NCI-H345 treated with DMSO at 0.1 percent for 48 hours (cell line): Measurements from ENCODE around the gene TMEM132C.

Experiments used
- DNase-seq: peaks from one replicate; lab custom pipeline; 2025; ENCODE audit not compliant: unreplicated experiment; lab: John Stamatoyannopoulos, UW

TMEM132C gene

DNA sequence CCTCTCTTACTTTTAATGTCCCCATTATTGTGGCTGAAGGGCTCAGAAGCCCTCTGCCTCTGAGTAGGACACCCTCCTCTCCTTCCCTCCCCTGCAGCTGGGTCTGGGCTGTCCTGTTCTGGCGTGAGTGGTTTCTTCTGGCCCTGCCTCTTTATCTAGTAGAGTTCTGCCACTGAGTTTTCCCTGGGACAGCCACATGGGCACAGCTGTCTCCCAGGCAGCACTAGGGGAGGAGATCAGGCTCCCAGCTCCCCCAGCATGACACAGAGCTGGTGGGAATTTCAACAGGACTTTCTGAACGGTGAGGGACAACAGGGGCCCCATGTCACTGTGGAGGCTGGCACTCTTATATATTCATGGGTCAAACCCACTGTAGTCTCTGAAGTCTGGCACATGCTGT, 21.4 kb downstream of the TMEM132C start:
- no peak for DNase-seq

DNA sequence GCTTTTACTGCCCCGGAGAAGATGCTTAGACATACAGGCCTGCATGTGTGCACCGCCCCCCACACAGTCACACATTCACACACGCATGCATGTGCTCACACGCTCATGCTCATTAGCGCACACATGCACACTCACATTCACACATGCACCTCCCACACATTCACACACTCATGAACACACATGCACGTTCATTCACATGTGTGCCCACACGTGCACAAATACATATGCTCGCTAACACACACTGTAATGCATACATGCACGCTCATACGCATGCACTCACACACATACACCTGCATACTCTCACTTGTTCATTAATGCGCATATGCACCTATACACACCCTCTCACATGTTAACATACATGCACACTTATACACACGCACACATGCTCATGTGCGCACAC, 21.9 kb downstream of the TMEM132C start:
- DNase-seq: no peak

DNA sequence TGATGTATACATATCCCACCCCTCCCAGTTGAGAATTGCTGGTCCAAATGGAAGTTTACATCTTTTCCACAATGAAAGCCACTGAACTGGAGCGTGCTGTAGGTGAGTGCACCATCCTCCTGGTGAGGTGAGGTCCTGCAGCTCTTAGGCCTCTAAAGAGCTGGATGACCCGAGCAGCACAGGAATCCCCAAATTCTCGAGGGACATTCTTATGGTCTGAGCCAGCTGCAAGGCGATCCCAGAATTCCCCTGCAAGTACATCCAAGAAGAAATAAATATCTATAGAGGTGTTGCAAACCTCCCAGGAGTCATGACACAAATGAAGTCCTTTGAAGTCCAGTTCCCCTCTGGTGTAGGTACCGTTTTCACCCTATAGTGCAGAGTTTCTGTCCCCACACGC, 24.0 kb downstream of the TMEM132C start:
- DNase-seq: no peak

DNA sequence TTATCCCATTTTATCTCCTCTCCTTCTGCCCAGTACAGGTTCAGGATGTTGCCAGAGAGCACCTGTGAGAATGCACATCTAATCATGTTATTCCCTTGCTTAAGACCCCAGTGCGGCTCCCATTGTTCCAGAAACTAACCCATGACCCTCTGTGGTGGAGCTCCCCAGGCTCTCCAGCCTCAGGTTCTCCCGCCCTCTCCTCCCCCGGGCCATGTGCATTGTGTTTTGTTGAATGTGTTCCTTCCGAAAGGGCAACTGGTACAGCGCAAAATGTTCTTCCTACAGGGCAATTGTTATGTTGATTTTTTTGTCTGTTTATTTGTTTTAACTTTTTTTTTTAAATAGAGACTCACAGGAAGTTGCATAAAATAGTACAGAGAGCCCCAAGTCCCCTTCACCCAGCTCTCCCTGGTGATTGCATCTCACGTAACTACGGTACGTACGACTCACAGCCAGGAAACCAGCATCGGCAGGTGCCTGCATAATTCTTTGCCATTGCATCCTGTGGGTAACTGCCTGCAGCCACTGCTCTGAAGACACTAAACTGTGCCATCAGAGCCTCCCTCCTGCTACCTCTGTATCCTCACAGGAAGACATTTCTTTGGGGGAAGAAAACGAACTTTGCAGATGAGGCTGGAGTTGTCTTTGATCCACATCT, 31.2 kb downstream of the TMEM132C start:
- no peak for DNase-seq

DNA sequence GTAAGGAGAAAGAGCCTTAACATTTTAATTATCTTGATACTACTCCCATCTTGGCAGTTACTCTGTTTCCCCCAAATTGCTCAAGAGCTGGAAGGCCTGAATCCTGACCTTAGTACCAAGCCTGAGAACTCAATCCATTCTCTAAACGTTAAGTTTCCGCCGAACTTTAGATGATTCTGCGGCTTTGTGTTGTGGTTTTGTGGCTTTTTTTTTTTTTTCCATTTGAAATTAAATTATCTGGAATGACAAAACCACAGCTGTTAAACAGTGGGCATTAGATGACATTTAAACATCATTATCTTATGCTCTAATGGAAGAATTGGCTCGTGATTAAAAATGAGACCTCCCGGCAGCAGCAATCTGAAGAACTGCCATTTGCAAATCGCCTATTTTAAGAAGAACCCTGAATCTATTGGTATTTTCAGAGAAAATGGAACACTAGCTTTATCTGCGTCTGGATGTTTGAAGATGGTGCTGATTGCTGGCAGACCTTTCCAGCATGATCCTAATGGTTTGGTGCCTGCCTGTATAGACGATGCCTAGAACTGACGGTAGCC, 38.4 kb downstream of the TMEM132C start:
- no peak for DNase-seq

DNA sequence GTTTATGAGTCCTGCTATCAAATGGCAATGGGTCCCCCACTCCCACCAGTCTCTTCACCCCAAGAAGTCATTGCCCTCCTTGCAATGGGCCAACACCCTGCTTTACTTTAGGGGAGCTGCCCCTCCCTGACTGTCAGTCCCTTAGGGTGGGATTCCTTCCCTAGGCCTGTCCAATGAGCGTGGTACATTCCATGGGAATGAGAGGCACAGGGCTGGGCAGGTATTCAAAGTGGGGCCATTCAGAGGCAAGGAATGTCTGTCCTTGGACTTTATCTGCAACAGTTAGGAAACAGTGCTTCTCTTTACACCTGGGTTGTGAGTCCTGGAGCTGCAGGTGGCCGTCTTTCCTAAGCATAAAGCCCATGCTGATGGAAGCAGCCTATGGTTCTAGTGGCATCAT, 40.8 kb downstream of the TMEM132C start:
- DNase-seq: no peak

DNA sequence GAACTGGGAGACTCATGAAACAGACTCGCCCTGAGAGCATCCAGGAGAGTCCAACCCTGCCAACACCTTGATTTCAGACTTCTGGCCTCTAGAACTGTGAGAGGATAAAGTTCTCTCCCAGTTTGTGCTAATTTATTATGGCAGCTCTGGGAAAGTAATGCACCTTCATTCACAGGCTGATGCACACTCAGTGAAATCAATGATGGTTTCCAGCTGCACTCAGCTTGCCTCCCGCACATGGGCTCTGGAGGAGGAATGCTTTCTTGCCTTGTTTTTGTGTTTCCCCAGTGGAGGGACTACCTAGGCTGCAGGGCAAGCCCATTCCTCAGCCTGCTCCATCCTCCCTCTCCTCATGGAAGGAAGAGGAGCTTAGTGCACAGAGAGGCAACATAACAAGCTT, 45.7 kb downstream of the TMEM132C start:
- DNase-seq: no peak

DNA sequence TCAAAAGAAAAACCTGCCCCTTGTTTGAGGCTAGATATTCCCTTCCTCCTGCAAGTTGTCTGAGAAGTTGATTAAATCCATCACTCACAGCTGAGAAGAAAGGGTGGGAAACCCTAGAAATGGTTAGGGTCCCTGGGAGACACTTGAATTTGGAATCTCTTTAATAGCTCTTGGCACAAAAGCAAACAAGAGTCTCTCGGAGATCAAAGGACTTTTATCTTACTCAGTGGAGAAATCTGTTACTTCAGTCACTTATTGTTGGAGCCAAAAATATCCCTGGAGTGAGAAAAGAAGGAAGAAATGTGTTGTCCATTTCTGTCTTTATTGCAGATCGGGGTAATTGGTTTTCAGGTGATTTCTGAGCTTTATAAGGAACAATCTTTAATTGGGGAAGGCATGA, 47.0 kb downstream of the TMEM132C start:
- DNase-seq: no peak

DNA sequence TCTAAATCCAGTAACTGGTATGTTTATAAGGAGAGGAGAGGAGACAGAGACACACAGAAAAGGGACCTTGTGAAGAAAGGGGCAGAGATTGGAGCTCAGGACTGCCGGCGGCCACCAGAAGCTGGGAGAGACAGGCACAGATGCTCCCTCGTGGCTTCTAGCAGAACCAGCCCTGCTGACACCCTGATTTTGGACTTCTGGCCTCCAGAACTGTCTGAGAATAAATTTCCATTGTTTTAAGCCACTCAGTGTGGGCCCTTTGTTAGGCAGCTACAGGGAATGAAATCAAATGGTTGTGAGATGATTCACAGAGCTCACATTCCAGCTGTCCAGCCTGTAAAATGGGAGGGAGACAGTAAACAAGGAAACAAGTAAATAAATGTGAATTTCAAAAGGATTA, 47.6 kb downstream of the TMEM132C start:
- no peak for DNase-seq

DNA sequence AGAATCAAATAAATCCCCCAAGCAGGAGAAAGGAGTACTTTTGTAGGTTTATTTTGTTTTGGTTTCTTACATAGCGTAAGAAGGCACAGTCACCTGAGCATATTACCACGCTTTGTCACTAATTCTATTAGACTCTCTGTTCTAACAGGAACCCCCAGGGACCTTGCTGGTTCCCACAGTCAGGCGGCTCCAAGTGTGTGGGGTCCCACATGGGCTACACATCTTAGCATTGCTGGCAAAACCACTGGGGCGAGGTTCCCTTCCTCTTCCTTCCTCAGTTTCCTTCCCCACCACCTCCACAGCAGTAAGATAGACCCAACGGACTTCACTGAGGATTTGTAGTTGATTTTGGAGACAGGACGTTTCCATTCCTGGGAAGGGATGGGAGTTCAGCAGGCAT, 49.1 kb downstream of the TMEM132C start:
- DNase-seq: no peak

DNA sequence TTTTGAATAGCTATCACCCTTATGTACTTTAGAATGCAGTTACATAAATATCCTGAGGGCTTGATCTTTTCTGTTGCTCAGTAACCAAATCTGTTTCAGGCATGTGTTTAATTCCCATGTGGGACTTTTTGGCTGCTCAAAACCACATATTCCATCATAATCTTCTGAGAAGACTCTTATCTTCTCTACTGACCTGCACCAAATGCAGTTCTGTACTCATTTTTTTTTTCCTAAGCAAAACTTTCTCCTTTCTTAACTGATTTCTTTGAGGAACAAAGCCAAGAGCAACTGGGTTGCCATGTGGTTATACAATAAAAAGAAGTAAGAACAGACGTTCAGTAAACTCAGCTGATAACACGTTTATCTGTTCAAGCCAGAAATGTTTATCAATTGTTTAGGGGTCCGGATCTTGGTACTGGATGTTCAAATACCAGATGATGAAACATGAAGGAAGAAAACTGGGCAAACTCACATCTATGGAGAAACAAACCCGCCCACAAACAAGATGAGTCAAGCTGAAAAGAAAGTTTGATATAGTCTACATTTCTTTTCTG, 50.1 kb downstream of the TMEM132C start:
- DNase-seq: no peak

DNA sequence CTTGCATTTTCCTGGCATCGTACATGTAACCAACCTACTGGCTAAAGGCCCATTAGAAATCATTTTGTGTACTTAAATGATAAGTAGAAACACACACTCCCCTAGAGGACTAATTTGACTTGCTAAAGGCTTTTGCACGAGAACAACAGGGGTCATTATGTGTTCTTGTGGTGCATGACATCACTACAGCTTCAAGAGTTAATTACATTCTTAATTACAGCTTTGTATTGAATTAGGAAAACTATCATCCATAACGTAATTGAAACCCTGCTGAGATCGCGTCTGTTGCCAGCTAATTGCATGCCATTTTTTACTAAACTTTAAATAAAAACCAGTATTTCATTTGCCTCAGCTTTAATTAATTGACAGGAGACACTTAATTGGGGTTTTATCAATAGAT, 51.4 kb downstream of the TMEM132C start:
- no peak for DNase-seq

DNA sequence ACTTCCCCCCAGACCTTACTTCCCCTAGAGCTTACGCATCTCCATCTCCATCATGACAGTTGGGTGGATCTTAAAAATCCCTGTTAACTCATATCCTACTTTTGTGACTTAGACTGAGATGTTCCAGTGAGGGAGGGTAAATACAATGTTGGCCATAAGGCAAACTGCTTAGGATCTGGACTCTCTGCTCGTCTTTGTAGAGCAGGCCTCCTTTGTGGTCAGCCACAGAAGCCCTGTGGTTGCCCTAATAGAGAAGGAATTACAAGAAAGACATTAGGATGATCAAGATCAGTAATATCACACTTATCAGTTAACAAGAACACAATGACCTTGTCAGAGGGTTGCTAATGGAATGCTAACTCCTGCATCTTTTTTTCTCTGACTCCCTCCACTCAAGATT, 52.0 kb downstream of the TMEM132C start:
- DNase-seq: no peak

DNA sequence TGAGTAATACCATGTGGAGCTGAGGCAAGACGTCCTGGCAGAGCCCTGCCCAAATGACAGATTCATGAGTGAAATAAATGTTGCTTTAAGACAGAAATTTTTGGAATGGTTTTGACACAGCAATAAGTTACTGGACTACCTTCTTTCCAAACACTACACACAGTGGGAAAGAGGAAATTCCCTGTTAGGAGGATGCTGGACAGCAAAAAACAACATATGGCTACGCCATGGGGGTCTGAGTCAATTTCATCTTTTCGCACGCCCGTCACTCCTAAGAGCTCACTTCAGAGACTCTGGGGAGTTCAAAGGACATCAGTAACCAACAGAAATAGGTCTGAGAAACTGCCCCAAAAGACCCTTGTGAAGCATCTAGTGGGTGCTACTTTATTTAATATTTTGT, 55.4 kb downstream of the TMEM132C start:
- no peak for DNase-seq

DNA sequence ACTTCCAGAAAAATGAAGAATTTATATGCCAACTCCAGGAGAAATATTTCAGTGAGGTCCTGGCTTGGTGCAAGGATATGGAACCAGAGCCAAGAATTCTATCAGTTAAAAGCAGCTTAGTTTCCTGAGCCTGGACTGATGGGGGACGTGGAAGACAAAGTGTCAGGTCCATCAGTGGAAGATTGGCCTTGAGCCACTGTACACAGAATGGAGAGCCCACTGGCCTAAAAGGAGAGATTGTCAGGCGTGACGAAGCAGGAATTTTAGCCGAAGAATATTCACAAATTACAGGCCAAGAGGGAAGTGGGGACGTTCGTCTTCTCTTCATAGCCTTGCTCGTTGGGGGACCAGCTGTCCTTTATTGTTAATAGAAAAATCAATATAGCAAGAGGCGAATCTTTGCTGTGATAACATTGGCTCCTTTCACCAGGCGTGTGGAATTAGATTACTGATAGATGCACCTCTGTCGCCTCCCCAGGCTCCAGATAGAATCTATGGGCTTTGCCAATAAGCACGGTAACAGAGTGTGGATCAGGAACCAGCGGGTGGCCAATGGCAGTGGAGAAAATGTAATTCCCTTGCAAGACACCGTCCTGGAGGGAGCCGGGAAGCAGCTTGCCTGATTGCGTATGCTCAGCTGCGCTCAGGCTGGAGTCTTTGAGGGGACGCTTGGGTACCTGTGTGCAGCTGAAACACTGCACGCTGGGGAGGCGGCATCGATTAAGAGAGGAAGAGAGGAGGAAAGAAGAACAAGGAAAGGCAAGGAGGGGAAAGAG, 56.4 kb downstream of the TMEM132C start:
- DNase-seq: no peak

DNA sequence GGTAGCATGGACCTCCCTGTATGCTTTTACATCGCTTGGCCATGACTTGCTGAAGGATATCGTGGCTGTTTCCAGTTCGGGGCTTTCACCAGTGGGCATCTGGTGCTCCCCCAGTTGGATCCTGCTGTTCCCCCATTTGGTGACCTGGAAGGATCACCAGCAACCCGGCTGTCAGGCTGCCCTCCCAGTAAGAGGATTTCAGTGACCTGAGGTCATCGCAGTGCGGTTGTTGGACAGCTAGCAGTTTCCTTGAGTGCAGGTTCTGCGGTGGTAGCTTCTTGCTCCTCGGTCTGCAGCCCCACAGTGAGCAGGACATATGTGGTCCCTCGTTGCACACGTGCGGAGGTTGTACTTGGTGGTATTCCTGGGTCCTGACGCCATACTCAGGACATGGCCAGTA, 58.7 kb downstream of the TMEM132C start:
- DNase-seq: no peak

DNA sequence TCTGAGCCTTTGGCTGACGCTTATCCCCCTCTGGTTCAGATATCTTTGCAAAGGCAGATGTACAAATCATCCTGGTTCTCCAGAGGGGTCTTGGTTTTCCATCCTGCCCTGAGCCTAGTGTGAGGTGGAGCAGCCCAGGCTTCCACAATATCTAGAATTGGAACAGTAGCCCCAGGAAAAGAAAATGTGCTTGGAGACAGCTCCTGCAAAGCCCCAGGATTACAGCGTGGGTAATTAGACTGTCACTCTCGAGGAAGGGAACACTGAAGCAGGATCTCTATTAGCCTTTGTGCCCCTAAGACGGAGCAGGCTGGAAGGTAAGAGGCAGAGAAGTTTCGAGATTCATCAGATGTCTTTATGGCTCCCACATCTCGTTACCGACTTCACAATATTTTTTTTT, 59.4 kb downstream of the TMEM132C start:
- no peak for DNase-seq

DNA sequence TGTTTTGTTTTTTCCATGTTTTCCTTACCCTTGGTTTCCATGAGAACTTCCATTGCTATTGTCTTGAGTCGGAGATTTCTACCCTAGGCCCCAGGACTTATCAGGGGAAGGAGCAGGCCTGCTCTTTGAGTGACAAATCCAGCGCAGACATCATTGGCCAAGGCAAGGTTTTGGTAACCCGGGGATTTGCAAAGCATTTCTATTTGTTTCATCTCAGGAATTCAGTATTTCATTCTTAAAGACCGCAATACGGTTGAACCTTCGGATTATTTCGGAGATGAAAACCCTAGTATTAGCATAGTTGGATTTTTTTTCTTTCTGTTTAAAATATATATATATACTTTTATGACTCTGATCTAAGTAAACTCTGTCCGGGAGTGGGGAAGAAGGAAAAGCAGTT, 62.0 kb downstream of the TMEM132C start:
- DNase-seq: no peak

DNA sequence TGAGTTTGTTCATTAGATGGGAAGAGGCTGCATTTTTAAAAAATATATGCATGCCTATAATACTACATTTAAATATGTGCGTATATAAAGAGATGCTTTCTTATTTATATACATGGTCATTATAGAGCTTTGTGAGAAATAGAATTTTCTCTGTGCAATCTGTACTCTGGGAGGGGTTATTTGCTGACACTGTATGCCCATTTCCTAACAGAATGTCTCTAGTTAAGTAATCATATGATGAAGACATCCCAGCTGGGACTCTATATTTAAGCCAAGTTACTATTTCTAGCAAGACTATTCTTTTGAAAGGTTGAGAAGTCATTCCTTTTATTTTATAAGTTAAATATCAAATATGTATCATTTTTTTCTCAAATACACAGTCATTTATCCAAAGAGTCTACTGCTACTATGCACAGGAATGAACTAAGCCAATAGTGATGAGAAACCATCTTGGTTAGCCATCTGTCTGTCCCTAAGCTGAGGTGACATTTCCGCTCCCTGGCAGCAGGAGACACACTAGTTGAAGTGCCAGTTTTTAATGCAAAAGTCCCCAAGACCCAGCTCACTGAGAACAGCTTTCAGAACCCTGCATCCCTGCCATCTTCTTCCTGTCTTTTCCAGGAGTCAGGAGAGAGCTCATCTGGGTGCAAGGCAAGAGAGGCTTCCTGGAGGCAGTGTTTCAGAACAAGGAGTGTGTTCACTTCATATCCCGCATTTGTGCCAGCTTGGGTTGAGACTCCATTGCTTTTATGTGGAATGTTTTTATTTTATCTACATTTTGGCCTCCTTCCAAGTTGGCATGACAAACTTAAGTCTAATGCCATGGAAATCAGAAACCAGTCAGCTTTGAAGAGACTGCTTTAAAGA, 69.5 kb downstream of the TMEM132C start:
- DNase-seq: no peak

DNA sequence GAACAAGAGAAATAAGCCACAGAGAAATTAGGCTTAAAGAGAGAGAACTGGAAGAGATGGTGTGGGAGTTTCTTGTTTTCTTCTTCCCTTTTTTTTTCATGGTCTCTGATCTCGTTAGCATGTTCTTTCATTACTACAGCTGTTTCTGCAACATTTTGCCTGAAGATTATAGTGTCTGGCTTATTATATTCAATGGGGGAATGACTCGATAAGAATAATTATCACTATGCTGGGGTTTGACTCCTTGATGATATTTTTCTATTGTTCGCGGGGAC, 70.0 kb downstream of the TMEM132C start:
- no peak for DNase-seq

DNA sequence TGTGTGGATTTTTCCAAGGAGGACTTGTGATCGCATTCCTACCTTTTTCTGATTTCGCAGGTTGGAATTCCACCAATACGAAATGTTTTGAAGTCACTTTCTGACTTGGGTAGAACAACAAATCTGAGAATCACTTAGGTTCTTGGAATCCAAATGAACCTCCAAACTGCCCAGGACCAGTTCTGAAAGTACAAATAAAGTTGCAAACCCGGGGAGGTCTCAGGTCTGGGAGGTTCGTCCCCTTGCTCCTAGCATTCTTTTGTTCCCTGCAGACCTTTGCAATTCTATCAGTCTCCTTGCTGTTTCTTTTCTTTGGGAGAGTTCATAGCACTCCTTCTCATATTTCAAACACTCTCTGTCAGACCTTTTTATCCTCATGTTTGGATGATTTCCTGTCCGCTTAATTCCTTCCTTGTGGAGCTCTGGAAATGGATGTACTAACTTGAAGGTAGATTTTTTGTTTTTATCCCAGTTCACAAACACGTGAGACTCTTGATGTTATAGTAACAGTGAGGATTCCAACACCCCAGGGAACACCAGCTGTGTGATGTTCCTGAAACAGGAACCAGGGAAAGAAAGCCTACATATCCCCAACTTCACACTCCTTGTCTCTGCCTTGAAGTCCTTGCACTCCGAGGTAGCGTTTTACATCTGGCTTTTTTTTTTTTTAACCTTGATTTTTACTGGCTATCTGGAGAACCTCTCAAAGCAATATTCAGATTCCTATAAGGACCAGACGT, 70.6 kb downstream of the TMEM132C start:
- DNase-seq: no peak
